NCI-H1694 (cell line): ENCODE data around the gene BMP2K.
A peak's percentile ranks its signal among the peaks of the same experiment; 100 is the strongest.

ENCODE experiments used
- DNase-seq: peaks from one replicate; lab custom pipeline; 2025; lab: John Stamatoyannopoulos, UW

Gene BMP2K

DNA sequence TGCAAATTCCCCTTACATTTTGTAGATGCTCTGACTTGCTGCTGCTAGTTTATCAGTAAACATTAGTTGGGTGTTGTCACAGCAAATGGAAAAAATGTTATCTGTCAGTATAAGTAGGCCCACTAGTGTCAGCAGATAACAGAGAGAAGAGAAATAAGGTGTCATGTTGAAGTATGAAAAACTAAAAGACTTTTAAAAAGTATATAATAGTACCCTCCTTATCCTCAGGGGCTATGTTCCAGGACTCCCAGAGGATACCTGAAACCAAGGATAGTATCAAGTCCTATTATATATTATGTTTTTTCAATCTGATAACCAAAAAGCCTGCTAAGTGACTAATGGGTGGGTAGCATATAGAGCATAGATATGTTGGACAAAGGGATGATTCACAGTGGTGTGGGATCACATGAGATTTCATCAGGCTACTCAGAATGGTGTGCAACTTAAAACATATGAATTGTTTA lies 11.6 kb upstream of the BMP2K start:
- no peak for DNase-seq

DNA sequence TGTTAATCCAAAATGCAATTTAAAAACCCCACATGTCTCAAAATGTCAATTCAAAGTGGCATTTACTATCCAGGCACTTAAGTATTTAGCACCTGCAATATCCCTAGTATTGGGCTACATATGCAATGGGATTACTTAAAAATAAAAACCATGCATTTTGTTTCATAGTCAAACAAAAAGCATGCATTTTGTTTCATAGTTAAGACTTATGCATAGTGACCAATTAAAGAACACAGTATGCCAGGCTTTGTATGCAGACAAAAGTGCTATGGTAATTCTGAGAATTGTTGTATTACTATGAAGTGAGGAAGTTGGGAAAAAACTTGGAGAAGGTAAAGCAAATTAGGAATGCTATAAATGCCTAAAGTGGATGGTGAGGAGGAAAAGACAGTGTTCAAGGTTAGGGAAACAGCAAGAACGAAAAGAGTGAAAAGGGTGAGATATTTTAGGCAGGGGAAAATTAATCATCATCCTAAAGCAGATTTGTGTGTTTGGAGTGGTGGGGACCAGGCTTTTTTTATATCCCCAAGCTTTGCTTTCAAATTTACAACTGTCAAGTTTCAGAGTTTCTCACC lies 10.6 kb upstream of the BMP2K start:
- DNase-seq = no peak

DNA sequence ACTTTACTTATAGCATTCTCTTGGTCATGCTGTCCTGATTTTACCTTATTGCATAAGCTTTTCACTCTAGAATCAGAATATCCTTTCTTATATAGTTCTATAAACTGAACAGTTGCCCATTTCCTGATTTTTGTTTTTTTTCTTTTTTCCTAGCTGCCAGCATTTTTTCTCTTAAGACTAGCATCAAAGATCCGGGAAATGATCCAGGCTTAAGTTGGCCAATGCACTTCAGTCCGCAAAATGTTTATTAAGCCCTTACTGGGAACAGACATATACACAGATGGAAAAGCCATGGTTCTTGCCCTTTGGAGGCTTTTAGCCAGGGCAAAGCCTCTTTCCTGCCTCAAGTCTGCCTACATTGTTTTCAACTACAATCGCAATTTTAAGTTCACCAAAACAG lies 10.1 kb upstream of the BMP2K start:
- DNase-seq = no peak

DNA sequence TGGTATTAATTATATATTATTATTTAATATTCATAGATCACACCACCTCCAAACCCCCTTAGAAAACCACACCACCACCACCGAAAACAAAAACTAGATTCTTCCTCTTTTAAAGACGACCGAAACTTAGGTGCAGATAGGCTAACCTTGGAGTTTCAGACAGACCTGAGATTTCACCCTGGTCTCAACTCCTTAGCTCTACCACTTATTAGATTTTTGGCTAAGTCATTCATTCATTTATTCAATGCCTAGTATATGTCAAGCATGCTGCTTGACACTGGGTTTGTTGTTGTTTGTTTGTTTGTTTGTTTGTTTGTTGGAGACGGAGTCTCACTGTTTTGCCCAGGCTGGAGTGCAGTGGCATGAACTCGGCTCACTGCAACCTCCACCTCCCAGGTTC lies 9.5 kb upstream of the BMP2K start:
- DNase-seq = no peak

DNA sequence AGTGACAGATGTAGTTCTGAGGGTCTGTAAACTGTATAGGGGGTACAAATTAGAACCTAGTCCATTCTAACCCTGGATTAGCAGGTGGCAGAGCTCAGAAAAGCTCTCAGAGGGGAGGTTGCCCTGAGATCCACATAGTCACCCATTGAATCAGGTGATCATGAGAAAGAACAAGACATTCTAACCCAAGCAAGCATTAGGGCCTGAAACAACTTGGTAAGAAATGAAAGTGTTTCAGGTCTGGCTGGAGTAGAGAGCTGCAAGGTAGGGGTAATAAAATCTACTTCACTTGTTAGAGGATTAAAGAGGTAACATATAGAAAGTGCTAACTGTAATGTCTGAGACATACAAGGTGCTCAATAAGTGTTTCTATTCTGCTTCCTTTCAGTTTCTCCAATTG lies 8.8 kb upstream of the BMP2K start:
- no peak for DNase-seq

DNA sequence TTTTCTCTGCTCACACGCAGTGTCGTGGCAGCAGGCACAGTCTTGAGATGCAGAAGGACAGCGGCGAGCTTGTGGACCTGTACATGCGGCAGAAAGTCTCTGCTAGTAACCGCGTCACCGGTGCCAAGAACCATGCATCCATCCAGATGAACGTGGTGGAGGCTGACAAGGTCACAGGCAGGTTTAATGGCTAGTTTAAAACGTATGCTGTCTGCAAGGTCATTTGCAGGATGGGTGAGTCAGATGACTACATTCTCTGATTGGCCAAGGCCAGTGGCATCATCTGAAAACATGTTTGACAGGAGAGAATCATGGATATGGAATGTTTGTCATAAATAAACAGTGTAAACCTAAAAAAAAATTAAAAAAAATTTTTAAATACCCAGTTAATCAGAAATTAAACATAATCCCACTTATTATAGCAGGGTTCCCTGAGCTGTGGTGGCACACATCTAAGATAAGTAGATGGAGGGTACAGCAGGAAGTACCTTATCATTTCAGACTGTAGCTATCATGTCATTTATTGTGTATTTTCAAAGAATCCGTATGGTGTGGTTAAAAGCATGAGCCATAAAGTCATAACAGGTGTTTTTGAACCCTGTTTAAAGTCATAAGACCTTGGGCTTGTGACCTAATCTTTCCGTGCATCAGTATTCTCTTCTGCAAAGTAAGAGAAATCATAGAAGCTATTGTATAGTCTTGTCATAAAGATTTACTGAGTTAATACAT lies 7.5 kb upstream of the BMP2K start:
- DNase-seq = no peak

DNA sequence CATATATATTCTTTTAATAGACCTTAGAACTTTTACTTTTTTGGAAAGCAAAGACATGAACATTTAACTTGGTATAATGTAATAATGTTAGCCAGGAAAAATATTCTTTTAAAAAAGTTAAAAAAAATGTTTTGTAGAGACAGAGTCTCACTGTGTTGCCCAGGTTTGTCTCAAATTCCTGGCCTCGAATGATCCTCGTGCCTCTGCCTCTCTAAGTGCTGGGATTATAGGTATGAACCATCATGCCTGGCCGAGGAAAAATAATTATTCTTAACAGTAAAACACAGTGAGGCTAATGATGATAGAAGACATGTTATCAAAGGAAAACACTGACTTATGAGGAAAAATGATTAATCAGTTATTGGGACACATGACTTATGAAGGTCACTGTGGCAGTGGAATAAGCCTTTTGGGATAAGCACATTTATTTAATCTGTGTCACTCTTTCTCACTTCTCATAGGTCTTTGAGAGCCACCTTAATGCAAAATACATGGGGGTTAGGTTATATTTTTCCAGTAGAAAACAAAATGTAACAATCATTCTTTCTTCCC lies 6.0 kb upstream of the BMP2K start:
- DNase-seq = no peak

DNA sequence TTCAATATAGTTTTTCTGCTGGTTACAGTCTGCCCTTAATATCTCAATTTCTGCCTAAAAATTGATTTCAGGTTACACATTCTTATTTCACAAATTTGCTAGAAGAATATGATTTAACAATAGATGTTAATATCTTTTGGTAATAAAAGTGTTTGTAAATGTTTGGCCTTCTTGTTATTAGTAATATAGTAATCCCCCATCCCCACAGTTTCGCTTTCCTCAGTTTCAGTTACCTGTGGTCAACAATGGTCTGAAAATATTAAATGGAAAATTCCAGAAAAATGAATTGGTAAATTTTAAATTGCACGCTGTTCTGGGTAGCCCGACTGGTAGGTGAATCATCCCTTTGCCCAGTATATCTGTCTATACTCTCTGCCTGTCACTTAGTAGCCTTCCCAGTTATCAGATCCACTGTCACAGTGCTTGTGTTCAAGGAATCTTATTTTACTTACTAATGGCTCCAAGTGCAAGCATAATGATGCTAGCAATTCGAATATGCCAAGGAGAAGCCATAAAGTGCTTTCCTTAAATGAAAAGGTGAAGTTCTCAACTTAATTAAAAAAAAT lies 3.5 kb upstream of the BMP2K start:
- no peak for DNase-seq

DNA sequence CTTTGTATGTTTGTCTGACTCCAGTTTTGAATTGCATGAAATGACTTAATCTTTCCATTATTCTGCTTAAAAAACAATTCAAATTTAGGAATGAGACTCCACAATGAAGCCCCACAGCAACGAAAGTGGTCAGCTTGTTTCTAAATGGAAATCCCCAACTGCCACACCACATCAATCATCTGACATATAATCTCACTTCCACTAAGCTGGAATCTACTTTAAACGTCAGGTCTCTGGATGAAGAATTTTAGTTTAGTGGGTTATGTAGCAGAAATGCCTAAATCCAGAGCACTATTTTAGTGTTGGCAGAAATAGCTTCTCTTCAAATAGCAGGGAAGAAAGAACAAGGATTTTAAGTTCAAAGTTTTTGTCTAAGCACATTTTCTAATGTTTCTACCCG lies 1.7 kb upstream of the BMP2K start:
- DNase-seq = no peak

DNA sequence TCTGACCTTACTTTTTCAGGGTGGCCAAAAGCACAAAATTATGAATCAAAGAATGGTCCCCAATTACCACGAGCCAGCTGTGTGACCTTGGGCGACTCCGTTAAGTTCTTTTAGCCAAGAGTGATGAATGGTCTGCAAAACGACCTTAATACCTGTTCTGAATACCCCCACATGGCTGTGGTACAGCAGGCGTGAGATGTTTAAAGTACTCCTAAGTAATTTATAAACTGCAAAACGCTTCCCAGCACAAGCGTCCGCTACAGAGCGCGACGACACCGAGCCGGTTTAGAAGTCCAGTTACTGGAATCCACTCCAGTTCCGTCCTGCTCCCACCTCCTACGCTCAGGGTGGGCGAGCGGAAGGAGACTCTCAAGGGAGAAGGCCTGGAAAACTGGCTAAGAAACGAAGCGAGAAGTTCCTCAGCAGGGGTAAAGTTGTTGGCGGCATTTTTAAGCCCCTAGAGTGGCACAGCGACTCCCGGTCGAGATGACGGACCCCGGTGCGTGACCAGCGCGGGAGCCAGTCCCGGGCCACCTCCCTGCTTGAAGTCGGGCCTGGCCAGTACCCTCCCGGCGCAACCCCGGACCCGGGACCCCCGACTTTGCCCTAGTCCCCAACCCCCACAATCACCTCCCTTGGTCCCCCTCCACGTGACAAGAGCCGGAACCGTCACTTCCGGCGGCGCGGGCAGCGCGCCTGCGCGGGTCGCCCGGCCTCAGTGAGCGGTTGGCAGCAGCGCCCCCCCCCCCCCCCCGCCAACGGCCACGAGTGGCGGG lies 659 bp upstream of the BMP2K start:
- peak; percentile 21 for DNase-seq

DNA sequence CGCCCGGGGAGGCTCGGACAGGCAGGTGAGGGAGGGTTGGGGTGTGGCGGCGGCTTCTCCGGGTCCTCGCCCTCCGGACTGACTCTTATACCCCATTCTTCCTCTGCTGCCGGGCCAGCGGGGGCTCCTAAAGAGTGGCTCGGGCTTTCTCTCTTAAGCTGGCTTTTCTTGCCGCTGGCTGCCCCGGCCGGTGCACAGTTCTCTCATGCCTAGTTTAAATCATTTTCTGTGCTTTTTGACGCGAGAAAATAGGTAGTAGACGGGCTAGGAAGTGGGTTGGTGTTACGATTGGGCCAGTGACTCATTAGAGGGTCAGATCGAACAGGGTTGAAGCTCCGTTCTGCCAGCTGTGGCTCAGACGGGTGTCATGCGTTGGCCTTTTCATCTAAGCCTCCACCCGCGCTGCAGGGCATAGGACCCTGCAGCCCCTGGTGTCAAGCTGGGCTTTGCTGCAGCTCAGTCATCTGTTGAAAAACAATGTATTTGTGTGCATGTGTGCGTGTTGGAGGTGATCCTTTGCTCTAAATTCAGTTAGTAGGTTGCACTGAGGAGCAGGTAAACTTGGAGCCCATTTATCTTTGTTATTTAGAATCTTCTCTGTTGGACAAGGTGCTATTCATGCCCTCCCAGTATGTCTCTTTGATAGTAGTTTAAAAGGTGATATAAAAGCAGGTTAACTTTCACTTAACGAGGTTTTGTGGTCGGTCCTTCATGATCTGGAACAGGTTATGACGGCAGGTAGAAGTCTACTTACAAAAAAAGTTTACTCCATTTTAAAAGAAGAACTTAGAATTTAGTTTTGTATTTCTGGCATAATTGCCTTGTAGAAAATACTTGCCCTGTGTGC lies 802 bp downstream of the BMP2K start:
- no peak for DNase-seq

DNA sequence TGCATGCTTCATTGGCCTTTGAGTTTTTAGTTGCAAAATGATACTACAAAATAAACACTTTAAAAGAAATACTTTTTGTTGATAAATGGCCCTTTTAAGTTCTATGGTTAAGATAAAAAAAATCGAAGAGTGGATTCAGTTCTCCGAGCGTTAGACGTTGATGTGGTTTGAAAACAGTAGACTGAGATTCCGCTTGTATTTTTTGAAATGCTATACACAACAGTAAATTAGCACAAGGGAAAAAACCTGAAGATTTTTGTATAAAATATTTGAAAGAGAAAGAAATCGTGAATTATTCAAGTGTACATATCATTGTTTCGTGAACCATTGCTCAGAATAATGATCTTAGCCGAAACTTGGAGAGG lies 1.4 kb downstream of the BMP2K start:
- DNase-seq = no peak

DNA sequence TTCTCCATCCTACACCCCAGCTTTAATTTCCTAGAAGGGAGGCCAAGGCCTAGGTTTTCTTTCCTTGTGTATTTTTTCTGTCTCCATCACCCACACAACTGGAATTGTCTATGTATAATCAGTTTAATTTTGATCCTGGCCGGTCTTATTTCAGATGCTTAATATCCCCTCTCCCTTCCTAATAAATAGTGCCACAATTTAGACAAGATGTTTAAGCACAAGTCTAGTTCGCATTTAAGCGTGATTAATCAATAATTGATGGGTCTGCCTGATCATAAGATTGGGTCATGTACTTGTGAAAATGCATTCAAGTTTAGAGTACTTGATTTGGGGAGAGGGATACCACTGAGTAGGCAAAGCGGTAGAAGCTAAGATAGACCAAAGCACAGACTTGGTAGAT lies 2.4 kb downstream of the BMP2K start:
- no peak for DNase-seq

DNA sequence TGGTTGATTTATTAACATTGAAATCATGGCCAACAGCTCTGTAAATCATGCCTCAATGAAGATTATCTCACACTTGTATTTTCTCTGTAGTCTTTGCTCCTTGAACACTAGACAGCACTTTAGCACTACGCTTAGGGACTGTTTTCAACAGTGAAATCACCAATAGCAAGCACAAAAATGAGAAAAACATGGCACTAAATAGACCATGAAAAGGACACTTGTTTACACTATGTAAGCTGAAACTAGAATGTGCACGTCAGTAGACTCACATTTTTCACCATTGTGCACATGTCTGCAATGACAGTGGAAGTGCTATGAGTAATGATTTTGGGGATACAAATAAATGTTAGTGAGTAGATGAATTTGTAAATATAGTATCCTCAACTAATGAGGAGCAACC lies 3.1 kb downstream of the BMP2K start:
- no peak for DNase-seq

DNA sequence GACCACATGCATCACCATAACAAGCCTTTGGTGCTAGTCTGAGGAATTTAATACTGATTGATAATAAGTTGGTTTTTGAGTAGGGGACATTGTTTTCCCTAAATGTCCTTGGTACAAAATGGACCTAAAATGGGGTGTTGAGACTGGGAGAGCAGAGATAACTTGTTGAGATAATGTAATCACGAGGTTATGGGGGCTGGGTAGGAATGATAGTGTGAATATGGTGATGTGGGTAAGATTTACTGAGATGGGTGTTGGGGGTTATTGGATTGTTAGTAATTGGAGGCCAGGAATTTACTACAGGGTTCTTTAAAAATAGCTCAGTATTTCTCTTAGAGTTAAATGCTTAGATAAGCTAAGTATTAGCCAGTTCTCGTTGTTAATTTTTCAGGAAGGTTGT lies 3.9 kb downstream of the BMP2K start:
- no peak for DNase-seq

DNA sequence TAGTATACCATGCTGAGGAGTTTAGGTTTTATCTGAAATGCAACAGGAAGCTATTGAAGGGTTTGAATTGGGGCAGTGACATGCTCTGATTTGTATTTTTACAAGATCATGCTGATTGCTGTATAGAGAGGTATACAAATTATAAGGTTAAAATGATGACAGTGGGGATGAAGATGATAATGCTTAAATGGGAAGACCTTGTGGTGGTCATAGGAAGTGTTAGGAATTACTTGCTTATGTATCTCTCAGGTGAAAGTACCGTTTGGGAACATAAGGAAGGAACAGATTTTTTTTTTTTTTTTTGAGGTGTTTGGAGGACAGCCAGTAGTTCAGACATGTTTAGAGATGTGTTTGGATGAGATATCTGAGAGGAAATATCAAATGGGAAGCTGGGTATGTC lies 5.0 kb downstream of the BMP2K start:
- no peak for DNase-seq

DNA sequence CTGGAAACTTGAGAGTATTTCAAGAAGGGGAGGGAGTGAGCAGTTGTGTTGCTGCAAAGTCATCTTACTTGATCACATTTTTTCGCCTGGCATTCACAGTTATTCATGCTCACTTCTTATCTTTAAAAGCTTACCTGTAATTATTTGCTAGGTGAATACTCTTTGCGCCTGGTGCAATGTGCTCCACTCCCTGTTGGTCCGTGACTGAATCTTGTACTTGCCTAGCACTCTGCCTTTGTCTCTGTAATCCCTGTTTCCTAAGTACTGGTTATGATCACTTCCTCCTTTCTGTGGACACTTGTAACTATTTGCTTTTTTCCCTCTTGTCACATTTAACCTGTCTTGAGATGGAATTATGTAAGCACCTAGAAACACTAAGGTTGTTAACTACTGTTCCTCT lies 5.8 kb downstream of the BMP2K start:
- DNase-seq = no peak

DNA sequence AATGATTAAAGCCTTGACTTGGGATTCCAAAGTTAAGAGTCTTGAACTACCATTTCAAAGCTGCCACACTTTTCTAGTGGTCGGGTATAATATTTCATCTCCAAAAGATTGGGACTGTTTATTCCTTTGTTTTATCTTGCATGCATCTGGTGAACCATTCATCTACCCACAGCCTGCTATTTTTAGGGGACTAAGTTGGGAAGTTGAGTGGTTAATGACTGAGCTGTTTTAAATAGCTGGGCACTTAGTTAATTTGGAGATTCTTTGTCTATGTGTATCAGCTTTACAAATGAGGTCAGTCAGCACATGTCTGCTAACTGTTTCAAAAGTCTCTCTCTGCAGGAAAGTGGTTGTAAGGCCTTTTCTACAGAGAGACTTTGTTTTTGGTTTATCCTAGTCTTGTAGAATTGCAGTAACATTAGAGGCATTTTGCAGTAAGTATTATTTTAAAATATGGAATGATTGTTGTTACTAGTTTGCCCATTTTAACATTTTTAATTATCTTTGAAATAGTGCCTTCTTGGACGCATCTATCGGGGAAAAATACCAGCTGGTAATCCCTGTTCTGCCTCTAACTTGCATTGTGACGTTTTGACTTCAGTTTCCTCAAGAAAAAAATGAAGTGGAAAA lies 8.2 kb downstream of the BMP2K start:
- DNase-seq = no peak

DNA sequence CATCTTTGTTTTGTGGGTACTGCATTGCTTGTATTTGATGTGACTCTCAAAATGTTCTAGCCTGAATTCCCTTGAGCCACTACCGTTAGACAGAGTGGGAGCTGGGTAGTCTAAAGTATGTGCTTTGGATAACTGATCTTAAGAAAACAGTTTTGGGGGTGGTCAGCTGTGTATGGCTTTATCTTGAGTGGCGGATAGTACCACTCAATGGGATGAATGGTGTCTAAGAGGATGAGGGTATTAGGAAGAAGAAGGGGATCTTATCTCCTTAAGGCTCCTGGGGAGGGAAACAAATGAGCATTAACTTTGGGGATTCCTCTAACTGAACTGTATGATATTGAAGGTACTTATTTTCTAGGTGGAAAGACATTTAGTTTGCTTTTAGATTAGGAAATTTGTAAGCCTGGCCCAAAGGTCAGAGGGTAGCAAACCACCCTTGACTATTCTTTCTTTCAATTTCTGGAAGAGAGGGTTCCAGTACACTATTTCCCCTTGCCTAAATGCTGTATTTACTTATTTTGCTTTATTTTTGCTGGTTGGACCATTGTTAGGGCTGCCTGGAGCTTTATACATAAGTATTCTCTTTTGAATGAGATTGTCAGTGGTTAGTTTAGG lies 11.3 kb downstream of the BMP2K start:
- DNase-seq = no peak

DNA sequence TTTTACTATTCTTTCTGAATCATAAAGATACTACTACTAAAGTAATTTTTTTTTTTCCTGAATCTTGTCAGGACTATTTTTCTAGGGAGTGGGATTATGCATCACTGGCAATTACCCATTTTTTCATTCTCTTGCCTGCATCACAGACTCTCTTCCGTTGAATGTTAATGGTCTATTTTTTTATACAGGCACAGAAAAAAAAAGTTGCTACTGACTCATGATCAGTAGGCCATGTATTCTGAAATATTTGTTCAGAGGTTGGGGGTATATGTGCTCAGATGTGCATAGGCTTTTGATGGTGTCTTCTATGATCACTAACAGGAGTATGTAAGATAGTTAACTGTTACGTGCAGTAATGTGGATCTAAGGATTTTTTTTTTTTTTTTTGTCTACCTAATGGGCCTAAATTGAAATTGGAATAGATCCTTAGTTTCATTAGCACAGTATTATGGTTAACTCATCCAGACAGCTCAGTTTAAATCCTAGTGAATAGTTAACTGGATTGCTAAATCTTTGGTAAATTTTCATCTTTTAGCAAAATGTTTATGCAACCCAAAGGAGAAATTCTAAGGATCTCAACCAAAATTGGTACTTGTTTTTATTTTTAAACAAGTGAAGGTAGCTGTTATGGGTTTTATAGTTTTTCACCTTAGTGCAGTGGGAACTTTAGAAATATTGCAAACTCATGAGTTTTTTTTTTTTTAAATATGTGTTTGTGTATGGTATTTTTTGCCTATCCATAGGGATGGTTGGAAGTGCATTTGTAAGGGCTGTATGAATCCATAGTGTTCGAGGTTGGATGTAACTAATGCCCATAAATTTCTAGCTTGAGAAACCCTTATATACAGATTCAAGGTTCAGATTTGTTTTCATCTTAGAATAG lies 12.1 kb downstream of the BMP2K start:
- DNase-seq = no peak
